NCI-H345 treated with DMSO at 0.1 percent for 48 hours (cell line): Measurements from ENCODE around the gene MED27.

ENCODE experiments used
- DNase-seq: peaks from one replicate; lab custom pipeline; 2025; ENCODE audit not compliant: unreplicated experiment; lab: John Stamatoyannopoulos, UW

The MED27 gene

GRCh38 chr9:131817073-131817472 lies 262.6 kb downstream of the MED27 start:
- DNase-seq: no peak

- peak; percentile 57 for DNase-seq
Observed at GRCh38 chr9:131815970-131816873, 263.4 kb downstream of the MED27 start.

GRCh38 chr9:131814707-131815106 lies 265.0 kb downstream of the MED27 start:
- DNase-seq: no peak

- no peak for DNase-seq
Observed at GRCh38 chr9:131813116-131813515, 266.6 kb downstream of the MED27 start.

- DNase-seq: no peak
Observed at GRCh38 chr9:131812116-131812790, 267.4 kb downstream of the MED27 start.

- DNase-seq: no peak
Observed at GRCh38 chr9:131811405-131811804, 268.3 kb downstream of the MED27 start.

- DNase-seq: peak; percentile 56
Observed at GRCh38 chr9:131810351-131811170, 269.1 kb downstream of the MED27 start.
